ENCODE measurements around the gene SLC4A9. TPM values are rescaled to one million over a fixed set of nuclear protein-coding genes. Genes with fewer than 3 reads are reported as not detected.

SLC4A9 gene
- polyA plus RNA-seq, 2 of the 4 experiments (the other 2 are of a cell fraction): not detected

DNA sequence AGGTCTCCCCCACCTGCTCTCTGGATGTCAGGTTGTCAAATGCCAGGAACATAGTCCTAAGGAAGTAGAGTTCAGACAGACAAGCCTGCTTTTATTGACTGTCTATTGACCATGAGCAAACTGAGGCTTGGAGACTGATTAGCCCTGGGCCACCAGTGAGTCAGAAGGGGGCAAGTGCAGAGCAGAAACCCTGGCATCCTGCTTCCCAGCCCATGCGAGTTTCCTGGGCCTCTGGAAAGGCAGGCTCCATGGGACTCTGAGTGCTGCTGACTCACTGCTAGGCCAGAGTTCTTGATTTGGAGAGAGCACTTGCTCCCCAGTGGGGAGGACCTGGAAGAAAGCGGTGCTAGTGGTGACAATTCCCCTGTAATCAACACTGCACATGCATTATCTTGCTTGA, 10.8 kb upstream of the SLC4A9 start:
- no peak for FAIRE-seq
- no peak overlapping the region for H3K4me3 ChIP-seq
- no peak for TF ChIP-seq REST (IDR thresholded peaks at IDR 0.05)
- TF ChIP-seq, protein P1, sequence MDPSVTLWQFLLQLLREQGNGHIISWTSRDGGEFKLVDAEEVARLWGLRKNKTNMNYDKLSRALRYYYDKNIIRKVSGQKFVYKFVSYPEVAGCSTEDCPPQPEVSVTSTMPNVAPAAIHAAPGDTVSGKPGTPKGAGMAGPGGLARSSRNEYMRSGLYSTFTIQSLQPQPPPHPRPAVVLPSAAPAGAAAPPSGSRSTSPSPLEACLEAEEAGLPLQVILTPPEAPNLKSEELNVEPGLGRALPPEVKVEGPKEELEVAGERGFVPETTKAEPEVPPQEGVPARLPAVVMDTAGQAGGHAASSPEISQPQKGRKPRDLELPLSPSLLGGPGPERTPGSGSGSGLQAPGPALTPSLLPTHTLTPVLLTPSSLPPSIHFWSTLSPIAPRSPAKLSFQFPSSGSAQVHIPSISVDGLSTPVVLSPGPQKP (IDR thresholded peaks at IDR 0.05; ENCODE audit: low read depth, low read length): no peak
- no peak for TF ChIP-seq NPAS2 (CRISPR knock-in tag; IDR thresholded peaks at IDR 0.05; ENCODE audit: borderline replicate concordance)
- TF ChIP-seq GATA3 (IDR thresholded peaks at IDR 0.05; ENCODE audit: borderline replicate concordance): no peak
- no peak for TF ChIP-seq RAD21 (conservative IDR thresholded peaks at IDR 0.05 in 1 of 2, IDR thresholded peaks at IDR 0.05 in 1 of 2)
- no peak for TF ChIP-seq HMGXB4 (CRISPR knock-in tag; IDR thresholded peaks at IDR 0.05; ENCODE audit: borderline replicate concordance)
- no peak for TF ChIP-seq KDM5A (IDR thresholded peaks at IDR 0.05)
- no peak for TF ChIP-seq NR3C1 (IDR thresholded peaks at IDR 0.05)
- TF ChIP-seq ZC3H11A (IDR thresholded peaks at IDR 0.05): no peak
- TF ChIP-seq RFX5 (IDR thresholded peaks at IDR 0.05): no peak
- no peak for TF ChIP-seq TFCP2L1 (CRISPR knock-in tag; IDR thresholded peaks at IDR 0.05)
- no peak for TF ChIP-seq JUNB (IDR thresholded peaks at IDR 0.05)
- TF ChIP-seq CEBPB (IDR thresholded peaks at IDR 0.05): no peak
- TF ChIP-seq, protein P2, sequence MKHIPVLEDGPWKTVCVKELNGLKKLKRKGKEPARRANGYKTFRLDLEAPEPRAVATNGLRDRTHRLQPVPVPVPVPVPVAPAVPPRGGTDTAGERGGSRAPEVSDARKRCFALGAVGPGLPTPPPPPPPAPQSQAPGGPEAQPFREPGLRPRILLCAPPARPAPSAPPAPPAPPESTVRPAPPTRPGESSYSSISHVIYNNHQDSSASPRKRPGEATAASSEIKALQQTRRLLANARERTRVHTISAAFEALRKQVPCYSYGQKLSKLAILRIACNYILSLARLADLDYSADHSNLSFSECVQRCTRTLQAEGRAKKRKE (CRISPR knock-in tag; IDR thresholded peaks at IDR 0.05; ENCODE audit: low read depth): no peak
- no peak for TF ChIP-seq RNF2 (IDR thresholded peaks at IDR 0.05; ENCODE audit: borderline replicate concordance, low read depth)
- TF ChIP-seq HOXA7 (CRISPR knock-in tag; IDR thresholded peaks at IDR 0.05): no peak
- TF ChIP-seq E2F6 (IDR thresholded peaks at IDR 0.05; ENCODE audit: borderline replicate concordance, low read depth): no peak
- TF ChIP-seq FOSL2 (IDR thresholded peaks at IDR 0.05): no peak
- TF ChIP-seq FOSL2 (CRISPR knock-in tag; IDR thresholded peaks at IDR 0.05): no peak
- no peak for TF ChIP-seq KDM1A (IDR thresholded peaks at IDR 0.05; ENCODE audit: low read depth)
- H3K4me1 ChIP-seq: peaks cover 21% of the 10 kb centered on the region
- DNase-seq (ENCODE audit: low read depth in 1 of 2, low spot score in 1 of 2): no peak
- H3K27ac ChIP-seq: no peak overlapping the region
- ChIA-PET POLR2A (no interaction called here), CTCF (interaction anchor here (1.5 to 36.9 kb wide), 6 partner anchors 12 to 355 kb away, joined by 4 to 1613 read pairs (median 12); partner anchors contain the start of gene SLC4A9)
- ATAC-seq: no peak
- no peak overlapping the region for H3K4me2 ChIP-seq
- 52% methylated on average over 2 of the region's 2 CpGs for WGBS (ENCODE audit: missing lambda C conversion rate)
- no peaks in the 10 kb centered on the region for H3K9me3 ChIP-seq
